GM19397 (cell line): ENCODE results near the gene PLN.

Experiments used
- ATAC-seq: cut with Tn5 transposase; IDR thresholded peaks from one replicate; pipeline ENCODE4 v1.9.1; 2021; ENCODE audit warnings: mild to moderate bottlenecking, moderate library complexity; ENCODE audit not compliant: unreplicated experiment

Gene PLN

GRCh38 chr6:118577972-118578371 lies 29.9 kb downstream of the PLN start:
- ATAC-seq: no peak

GRCh38 chr6:118578617-118579016 lies 30.5 kb downstream of the PLN start:
- no peak for ATAC-seq

GRCh38 chr6:118579786-118580185 lies 31.7 kb downstream of the PLN start:
- no peak for ATAC-seq

- ATAC-seq: peak; percentile 69
These were observed 32.7 kb downstream of the PLN start for GRCh38 chr6:118580585-118581419.

GRCh38 chr6:118581489-118581959 lies 33.4 kb downstream of the PLN start:
- no peak for ATAC-seq

- no peak for ATAC-seq
These were observed 36.8 kb downstream of the PLN start for GRCh38 chr6:118584911-118585310.

- no peak for ATAC-seq
These were observed 38.8 kb downstream of the PLN start for GRCh38 chr6:118586746-118587485.

GRCh38 chr6:118588626-118589025 lies 40.5 kb downstream of the PLN start:
- ATAC-seq: no peak

GRCh38 chr6:118589186-118589585 lies 41.1 kb downstream of the PLN start:
- no peak for ATAC-seq

GRCh38 chr6:118589649-118590365 lies 41.7 kb downstream of the PLN start:
- ATAC-seq: no peak

- ATAC-seq: no peak
These were observed 43.8 kb downstream of the PLN start for GRCh38 chr6:118591897-118592296.

- no peak for ATAC-seq
These were observed 46.8 kb downstream of the PLN start for GRCh38 chr6:118594877-118595276.

GRCh38 chr6:118596774-118597320 lies 48.8 kb downstream of the PLN start:
- ATAC-seq: no peak

- ATAC-seq: no peak
These were observed 49.5 kb downstream of the PLN start for GRCh38 chr6:118597636-118598035.

GRCh38 chr6:118598324-118598723 lies 50.2 kb downstream of the PLN start:
- ATAC-seq: no peak

GRCh38 chr6:118602300-118602699 lies 54.2 kb downstream of the PLN start:
- no peak for ATAC-seq

- no peak for ATAC-seq
These were observed 55.3 kb downstream of the PLN start for GRCh38 chr6:118603372-118603771.

GRCh38 chr6:118606268-118606667 lies 58.2 kb downstream of the PLN start:
- no peak for ATAC-seq

GRCh38 chr6:118606858-118607257 lies 58.8 kb downstream of the PLN start:
- no peak for ATAC-seq
